Measurements from ENCODE around the gene C10orf90. TPM values are rescaled to one million over a fixed set of nuclear protein-coding genes. Genes with fewer than 3 reads are reported as not detected.

The C10orf90 gene
- total and polyA plus RNA-seq, 2 of the 8 experiments (the other 6 are each of a cell fraction or from before 2014, with no cell fraction given) = 0.21 TPM; not detected in 1

DNA sequence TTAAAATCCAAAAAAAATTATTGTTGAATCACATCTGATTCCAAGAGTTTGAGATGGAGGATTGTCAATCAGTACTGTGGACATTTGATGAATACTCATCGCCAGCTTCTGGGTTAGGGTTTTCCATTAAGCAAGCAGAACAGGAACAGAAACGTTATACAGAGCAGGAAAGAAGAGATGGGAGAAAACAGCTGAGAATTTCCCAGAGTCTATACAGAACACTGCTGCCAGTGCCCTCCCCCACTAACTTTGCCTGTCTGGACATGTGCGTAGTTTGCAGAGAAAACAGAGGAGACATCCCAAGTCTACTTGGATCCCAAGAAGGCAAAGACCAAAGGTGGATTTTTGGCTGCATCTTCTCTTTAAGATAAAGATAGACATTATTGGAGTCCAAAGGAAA is 19.0 kb downstream of the C10orf90 start (continued):
- TF ChIP-seq, protein P1, sequence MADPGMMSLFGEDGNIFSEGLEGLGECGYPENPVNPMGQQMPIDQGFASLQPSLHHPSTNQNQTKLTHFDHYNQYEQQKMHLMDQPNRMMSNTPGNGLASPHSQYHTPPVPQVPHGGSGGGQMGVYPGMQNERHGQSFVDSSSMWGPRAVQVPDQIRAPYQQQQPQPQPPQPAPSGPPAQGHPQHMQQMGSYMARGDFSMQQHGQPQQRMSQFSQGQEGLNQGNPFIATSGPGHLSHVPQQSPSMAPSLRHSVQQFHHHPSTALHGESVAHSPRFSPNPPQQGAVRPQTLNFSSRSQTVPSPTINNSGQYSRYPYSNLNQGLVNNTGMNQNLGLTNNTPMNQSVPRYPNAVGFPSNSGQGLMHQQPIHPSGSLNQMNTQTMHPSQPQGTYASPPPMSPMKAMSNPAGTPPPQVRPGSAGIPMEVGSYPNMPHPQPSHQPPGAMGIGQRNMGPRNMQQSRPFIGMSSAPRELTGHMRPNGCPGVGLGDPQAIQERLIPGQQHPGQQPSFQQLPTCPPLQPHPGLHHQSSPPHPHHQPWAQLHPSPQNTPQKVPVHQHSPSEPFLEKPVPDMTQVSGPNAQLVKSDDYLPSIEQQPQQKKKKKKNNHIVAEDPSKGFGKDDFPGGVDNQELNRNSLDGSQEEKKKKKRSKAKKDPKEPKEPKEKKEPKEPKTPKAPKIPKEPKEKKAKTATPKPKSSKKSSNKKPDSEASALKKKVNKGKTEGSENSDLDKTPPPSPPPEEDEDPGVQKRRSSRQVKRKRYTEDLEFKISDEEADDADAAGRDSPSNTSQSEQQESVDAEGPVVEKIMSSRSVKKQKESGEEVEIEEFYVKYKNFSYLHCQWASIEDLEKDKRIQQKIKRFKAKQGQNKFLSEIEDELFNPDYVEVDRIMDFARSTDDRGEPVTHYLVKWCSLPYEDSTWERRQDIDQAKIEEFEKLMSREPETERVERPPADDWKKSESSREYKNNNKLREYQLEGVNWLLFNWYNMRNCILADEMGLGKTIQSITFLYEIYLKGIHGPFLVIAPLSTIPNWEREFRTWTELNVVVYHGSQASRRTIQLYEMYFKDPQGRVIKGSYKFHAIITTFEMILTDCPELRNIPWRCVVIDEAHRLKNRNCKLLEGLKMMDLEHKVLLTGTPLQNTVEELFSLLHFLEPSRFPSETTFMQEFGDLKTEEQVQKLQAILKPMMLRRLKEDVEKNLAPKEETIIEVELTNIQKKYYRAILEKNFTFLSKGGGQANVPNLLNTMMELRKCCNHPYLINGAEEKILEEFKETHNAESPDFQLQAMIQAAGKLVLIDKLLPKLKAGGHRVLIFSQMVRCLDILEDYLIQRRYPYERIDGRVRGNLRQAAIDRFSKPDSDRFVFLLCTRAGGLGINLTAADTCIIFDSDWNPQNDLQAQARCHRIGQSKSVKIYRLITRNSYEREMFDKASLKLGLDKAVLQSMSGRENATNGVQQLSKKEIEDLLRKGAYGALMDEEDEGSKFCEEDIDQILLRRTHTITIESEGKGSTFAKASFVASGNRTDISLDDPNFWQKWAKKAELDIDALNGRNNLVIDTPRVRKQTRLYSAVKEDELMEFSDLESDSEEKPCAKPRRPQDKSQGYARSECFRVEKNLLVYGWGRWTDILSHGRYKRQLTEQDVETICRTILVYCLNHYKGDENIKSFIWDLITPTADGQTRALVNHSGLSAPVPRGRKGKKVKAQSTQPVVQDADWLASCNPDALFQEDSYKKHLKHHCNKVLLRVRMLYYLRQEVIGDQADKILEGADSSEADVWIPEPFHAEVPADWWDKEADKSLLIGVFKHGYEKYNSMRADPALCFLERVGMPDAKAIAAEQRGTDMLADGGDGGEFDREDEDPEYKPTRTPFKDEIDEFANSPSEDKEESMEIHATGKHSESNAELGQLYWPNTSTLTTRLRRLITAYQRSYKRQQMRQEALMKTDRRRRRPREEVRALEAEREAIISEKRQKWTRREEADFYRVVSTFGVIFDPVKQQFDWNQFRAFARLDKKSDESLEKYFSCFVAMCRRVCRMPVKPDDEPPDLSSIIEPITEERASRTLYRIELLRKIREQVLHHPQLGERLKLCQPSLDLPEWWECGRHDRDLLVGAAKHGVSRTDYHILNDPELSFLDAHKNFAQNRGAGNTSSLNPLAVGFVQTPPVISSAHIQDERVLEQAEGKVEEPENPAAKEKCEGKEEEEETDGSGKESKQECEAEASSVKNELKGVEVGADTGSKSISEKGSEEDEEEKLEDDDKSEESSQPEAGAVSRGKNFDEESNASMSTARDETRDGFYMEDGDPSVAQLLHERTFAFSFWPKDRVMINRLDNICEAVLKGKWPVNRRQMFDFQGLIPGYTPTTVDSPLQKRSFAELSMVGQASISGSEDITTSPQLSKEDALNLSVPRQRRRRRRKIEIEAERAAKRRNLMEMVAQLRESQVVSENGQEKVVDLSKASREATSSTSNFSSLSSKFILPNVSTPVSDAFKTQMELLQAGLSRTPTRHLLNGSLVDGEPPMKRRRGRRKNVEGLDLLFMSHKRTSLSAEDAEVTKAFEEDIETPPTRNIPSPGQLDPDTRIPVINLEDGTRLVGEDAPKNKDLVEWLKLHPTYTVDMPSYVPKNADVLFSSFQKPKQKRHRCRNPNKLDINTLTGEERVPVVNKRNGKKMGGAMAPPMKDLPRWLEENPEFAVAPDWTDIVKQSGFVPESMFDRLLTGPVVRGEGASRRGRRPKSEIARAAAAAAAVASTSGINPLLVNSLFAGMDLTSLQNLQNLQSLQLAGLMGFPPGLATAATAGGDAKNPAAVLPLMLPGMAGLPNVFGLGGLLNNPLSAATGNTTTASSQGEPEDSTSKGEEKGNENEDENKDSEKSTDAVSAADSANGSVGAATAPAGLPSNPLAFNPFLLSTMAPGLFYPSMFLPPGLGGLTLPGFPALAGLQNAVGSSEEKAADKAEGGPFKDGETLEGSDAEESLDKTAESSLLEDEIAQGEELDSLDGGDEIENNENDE (IDR thresholded peaks at IDR 0.05; ENCODE audit: insufficient replicate concordance, low read length) = no peak
- TF ChIP-seq SAP30 (IDR thresholded peaks at IDR 0.05; ENCODE audit: insufficient read depth, insufficient replicate concordance, low read length) (no peak), JUND (IDR thresholded peaks at IDR 0.05; ENCODE audit: low read length) (no peak), POLR2AphosphoS5 (IDR thresholded peaks at IDR 0.05; ENCODE audit: low read depth, low read length) (no peak), FOSL1 (IDR thresholded peaks at IDR 0.05; ENCODE audit: insufficient read depth, low read depth, low read length) (no peak)

Measured in H1 (cell line).